Measurements from ENCODE around the gene UPK1A.
"Not testable (repeated sequence)": the region's sequence is repeated elsewhere in the genome, so short reads cannot be mapped to it uniquely, and the experiment has no call there.

UPK1A gene

GRCh38 chr19:35691106-35691505 lies 24.8 kb downstream of the UPK1A start:
- DNase-seq (ENCODE audit: low read depth) = not testable (repeated sequence)

GRCh38 chr19:35692010-35692409 lies 25.7 kb downstream of the UPK1A start:
- no peak for DNase-seq (ENCODE audit: low read depth)

GRCh38 chr19:35693422-35693821 lies 27.1 kb downstream of the UPK1A start:
- DNase-seq (ENCODE audit: low read depth) = no peak

- DNase-seq (ENCODE audit: low read depth) = peak; percentile 85
Measured at GRCh38 chr19:35693835-35694599, 27.7 kb downstream of the UPK1A start.

GRCh38 chr19:35695895-35696422 lies 29.6 kb downstream of the UPK1A start:
- no peak for DNase-seq (ENCODE audit: low read depth)

- no peak for DNase-seq (ENCODE audit: low read depth)
Measured at GRCh38 chr19:35696835-35697234, 30.5 kb downstream of the UPK1A start.

- DNase-seq (ENCODE audit: low read depth) = peak; percentile 91
Measured at GRCh38 chr19:35702223-35703012, 36.1 kb downstream of the UPK1A start.

- no peak for DNase-seq (ENCODE audit: low read depth)
Measured at GRCh38 chr19:35703343-35703742, 37.0 kb downstream of the UPK1A start.

GRCh38 chr19:35704218-35704617 lies 37.9 kb downstream of the UPK1A start, which contains the start of gene ZBTB32:
ZBTB32 (plus strand) TSS chr19:35704558; CDS start chr19:35714627, 10,069 bp downstream.
- no peak for DNase-seq (ENCODE audit: low read depth)

- no peak for DNase-seq (ENCODE audit: low read depth)
Measured at GRCh38 chr19:35708391-35708790, 42.1 kb downstream of the UPK1A start.

- no peak for DNase-seq (ENCODE audit: low read depth)
Measured at GRCh38 chr19:35710784-35711723, 44.7 kb downstream of the UPK1A start.

GRCh38 chr19:35712567-35713505 lies 46.5 kb downstream of the UPK1A start:
- DNase-seq (ENCODE audit: low read depth) = no peak

- no peak for DNase-seq (ENCODE audit: low read depth)
Measured at GRCh38 chr19:35713506-35713850, 47.2 kb downstream of the UPK1A start.

- DNase-seq (ENCODE audit: low read depth) = no peak
Measured at GRCh38 chr19:35713904-35714495, 47.7 kb downstream of the UPK1A start.

GRCh38 chr19:35714601-35715354 lies 48.5 kb downstream of the UPK1A start:
- no peak for DNase-seq (ENCODE audit: low read depth)

- no peak for DNase-seq (ENCODE audit: low read depth)
Measured at GRCh38 chr19:35715355-35715809, 49.1 kb downstream of the UPK1A start.

GRCh38 chr19:35715981-35716800 lies 49.9 kb downstream of the UPK1A start:
- DNase-seq (ENCODE audit: low read depth) = no peak

Data from T follicular helper cell (primary cell).